ENCODE results near the gene NEMP1. TPM values are rescaled to one million over a fixed set of nuclear protein-coding genes. Genes with fewer than 3 reads are reported as not detected.
"Not testable (repeated sequence)": the region's sequence is repeated elsewhere in the genome, so short reads cannot be mapped to it uniquely, and the experiment has no call there.

Gene NEMP1
- total and polyA plus RNA-seq, 10 of the 15 experiments (the other 5 are each of a cell fraction or from before 2014, with no cell fraction given), result 4.0 to 45.9 (median 19.8) TPM

DNA sequence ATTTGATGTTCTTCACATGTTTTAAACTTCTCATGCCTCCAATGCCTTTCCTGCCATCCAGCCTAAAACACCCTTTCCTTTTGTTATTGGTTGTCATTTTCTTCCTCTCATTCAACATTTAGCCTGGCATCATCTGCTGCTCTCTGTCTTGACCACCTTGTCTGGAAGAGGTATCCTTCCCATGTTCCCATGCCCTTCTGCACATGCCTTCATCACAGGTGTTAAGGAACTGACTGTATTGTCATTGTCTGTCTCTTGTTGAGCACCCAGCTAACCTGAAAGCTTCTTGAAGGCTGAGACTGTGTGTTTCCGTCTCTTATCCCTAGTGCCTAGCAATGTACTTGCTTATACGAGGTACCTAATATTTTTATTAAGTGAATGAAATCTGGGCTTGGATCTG is 45.2 kb upstream of the NEMP1 start:
- H3K4me2 ChIP-seq (ENCODE audit: control insufficient read depth, insufficient read depth), result no peak overlapping the region
- ATAC-seq (no peak), FAIRE-seq (no peak), DNase-seq (ENCODE audit: low read depth, low spot score) (no peak)
- no peaks in the 10 kb centered on the region for H3K36me3 ChIP-seq (ENCODE audit: control insufficient read depth in 2 of 2, insufficient read depth in 2 of 2, low read length in 1 of 2)
- ChIA-PET POLR2A (no interaction called here), RAD21 (ENCODE audit: unreplicated experiment) (interaction anchor here (1.0 to 2.1 kb wide), 8 partner anchors 12 to 119 kb away, joined by 3 to 13 read pairs (median 6); partner anchors contain the start of genes SHMT2 and STAT6), SMC1A (ENCODE audit: uncharacterized antibody, unreplicated experiment) (interaction anchor here (0.8 to 5.2 kb wide), 10 partner anchors 13 to 151 kb away, joined by 3 to 36 read pairs (median 5); partner anchors contain the start of gene STAT6), CTCF (interaction anchor here (0.8 to 9.3 kb wide), 26 partner anchors 9 to 813 kb away, joined by 3 to 159 read pairs (median 5); partner anchors contain the start of genes LRP1-AS and STAT6)
- no peaks in the 10 kb centered on the region for H4K20me1 ChIP-seq (ENCODE audit: control insufficient read depth, insufficient read depth)
- H2AFZ ChIP-seq (ENCODE audit: control insufficient read depth, low read depth, low read length), result no peak overlapping the region
- no peak overlapping the region for H3K9ac ChIP-seq (ENCODE audit: control insufficient read depth, insufficient read depth, low read length)
- H3K9me3 ChIP-seq (replicated peaks; ENCODE audit: control insufficient read depth, insufficient read depth, low read length), result peaks cover 7% of the 10 kb centered on the region
- WGBS (ENCODE audit: insufficient coverage, insufficient replicate concordance, low lambda C conversion rate, missing lambda C conversion rate), result 0% methylated on average over 2 of the region's 2 CpGs
- TF ChIP-seq BRCA1 (IDR thresholded peaks at IDR 0.05; ENCODE audit: low read depth, low read length) (no peak), HDAC2 (IDR thresholded peaks at IDR 0.05) (no peak), CHD4 (IDR thresholded peaks at IDR 0.05) (no peak), MYC (IDR thresholded peaks at IDR 0.05; ENCODE audit: insufficient read depth, insufficient read length, insufficient replicate concordance, low read length, severe bottlenecking) (no peak), ATF7 (IDR thresholded peaks at IDR 0.05; ENCODE audit: low read depth) (no peak), ZNF384 (IDR thresholded peaks at IDR 0.05; ENCODE audit: borderline replicate concordance, low read depth, low read length) (no peak), GABPA (IDR thresholded peaks at IDR 0.05; ENCODE audit: low read depth) (no peak)
- TF ChIP-seq, protein P1, sequence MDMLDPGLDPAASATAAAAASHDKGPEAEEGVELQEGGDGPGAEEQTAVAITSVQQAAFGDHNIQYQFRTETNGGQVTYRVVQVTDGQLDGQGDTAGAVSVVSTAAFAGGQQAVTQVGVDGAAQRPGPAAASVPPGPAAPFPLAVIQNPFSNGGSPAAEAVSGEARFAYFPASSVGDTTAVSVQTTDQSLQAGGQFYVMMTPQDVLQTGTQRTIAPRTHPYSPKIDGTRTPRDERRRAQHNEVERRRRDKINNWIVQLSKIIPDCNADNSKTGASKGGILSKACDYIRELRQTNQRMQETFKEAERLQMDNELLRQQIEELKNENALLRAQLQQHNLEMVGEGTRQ (IDR thresholded peaks at IDR 0.05; ENCODE audit: borderline replicate concordance, low read depth, low read length), result no peak
- intact Hi-C loops (cut with micrococcal nuclease; ENCODE audit: unreplicated experiment) (loop anchor here (1.0 to 5.0 kb wide), 3 partner anchors 49 to 118 kb away; no protein-coding TSS in a partner anchor), in situ Hi-C loops (cut with MboI) (loop anchor here (5.0 kb wide), 1 partner anchor 58 kb away; no protein-coding TSS in a partner anchor)
- no peak overlapping the region for H3K4me3 ChIP-seq
- H3K27ac ChIP-seq (ENCODE audit: control insufficient read depth, insufficient read depth), result no peak overlapping the region
- H3K79me2 ChIP-seq (ENCODE audit: control insufficient read depth, insufficient read depth, low read length), result no peaks in the 10 kb centered on the region
- H3K27me3 ChIP-seq (replicated peaks in 1 of 2; ENCODE audit: control insufficient read depth in 2 of 2, insufficient read depth in 2 of 2, low read length in 1 of 2), result peaks cover 1 to 5% of the 10 kb centered on the region in 2 experiments
- BruUV-seq (replicated peaks), result no TSS peak
- peaks cover 15% of the 10 kb centered on the region for H3K4me1 ChIP-seq (ENCODE audit: control insufficient read depth, insufficient read depth, low read length)

DNA sequence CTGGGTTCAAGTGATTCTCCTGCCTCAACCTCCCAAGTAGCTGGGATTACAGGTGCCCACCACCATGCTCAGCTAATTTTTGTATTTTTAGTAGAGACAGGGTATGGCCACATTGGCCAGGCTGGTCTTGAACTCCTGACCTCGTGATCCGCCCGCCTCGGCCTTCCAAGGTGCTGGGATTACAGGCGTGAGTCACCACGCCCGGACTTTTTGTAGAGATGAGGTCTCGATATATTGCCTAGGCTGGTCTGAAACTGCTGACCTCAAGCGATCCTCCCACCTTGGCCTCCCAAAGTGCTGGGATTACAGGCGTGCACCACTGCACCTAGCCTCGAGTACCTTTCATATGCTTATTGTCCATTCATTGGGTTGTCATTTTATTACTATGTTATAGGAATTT is 42.1 kb upstream of the NEMP1 start:
- H3K79me2 ChIP-seq (ENCODE audit: control insufficient read depth, insufficient read depth, low read length); H3K4me3 ChIP-seq; H4K20me1 ChIP-seq (ENCODE audit: control insufficient read depth, insufficient read depth); H3K4me2 ChIP-seq (ENCODE audit: control insufficient read depth, insufficient read depth); H2AFZ ChIP-seq (ENCODE audit: control insufficient read depth, low read depth, low read length); ATAC-seq; DNase-seq (ENCODE audit: low read depth, low spot score); BruUV-seq (replicated peaks); H3K36me3 ChIP-seq (ENCODE audit: control insufficient read depth in 2 of 2, insufficient read depth in 2 of 2, low read length in 1 of 2); H3K9me3 ChIP-seq (replicated peaks; ENCODE audit: control insufficient read depth, insufficient read depth, low read length); FAIRE-seq; H3K9ac ChIP-seq (ENCODE audit: control insufficient read depth, insufficient read depth, low read length); H3K27ac ChIP-seq (ENCODE audit: control insufficient read depth, insufficient read depth); H3K27me3 ChIP-seq (replicated peaks in 1 of 2; ENCODE audit: control insufficient read depth in 2 of 2, insufficient read depth in 2 of 2, low read length in 1 of 2): not testable (repeated sequence)
- 79% methylated on average over 11 of the region's 11 CpGs for WGBS (ENCODE audit: insufficient coverage, insufficient replicate concordance, low lambda C conversion rate, missing lambda C conversion rate)
- intact Hi-C loops (cut with micrococcal nuclease; ENCODE audit: unreplicated experiment) (loop anchor here (5.0 kb wide), 1 partner anchor 122 kb away; no protein-coding TSS in a partner anchor), in situ Hi-C loops (cut with MboI) (loop anchor here (5.0 kb wide), 1 partner anchor 62 kb away; no protein-coding TSS in a partner anchor)
- POLR2A ChIA-PET, result interaction anchor here (0.6 kb wide), 1 partner anchor 364 kb away, joined by 6 read pairs; no protein-coding TSS in a partner anchor
- peaks cover 13% of the 10 kb centered on the region for H3K4me1 ChIP-seq (ENCODE audit: control insufficient read depth, insufficient read depth, low read length)
- CTCF ChIA-PET, result interaction anchor here (0.6 to 9.3 kb wide), 8 partner anchors 9 to 1017 kb away, joined by 3 to 159 read pairs (median 5); partner anchors contain the start of genes PA2G4 and STAT6
- SMC1A ChIA-PET (ENCODE audit: uncharacterized antibody, unreplicated experiment), result interaction anchor here (1.0 to 2.8 kb wide), 5 partner anchors 10 to 74 kb away, joined by 3 to 17 read pairs (median 3); partner anchors contain the start of gene STAT6
- RAD21 ChIA-PET (ENCODE audit: unreplicated experiment), result interaction anchor here (0.7 kb wide), 1 partner anchor 10 kb away, joined by 3 read pairs; the partner anchor contains the start of gene STAT6
